Measurements from ENCODE around the gene N4BP2L2. TPM values are rescaled to one million over a fixed set of nuclear protein-coding genes. Genes with fewer than 3 reads are reported as not detected.
A peak's percentile ranks its signal among the peaks of the same experiment; 100 is the strongest.

The N4BP2L2 gene
- total and polyA plus RNA-seq, 2 of the 13 experiments (the other 11 are each of a cell fraction or from before 2014, with no cell fraction given), result 58.9 to 81.2 TPM

GRCh38 chr13:32454886-32455593 is 83.6 kb downstream of the N4BP2L2 start (continued):
- TF ChIP-seq ZXDC (CRISPR knock-in tag; IDR thresholded peaks at IDR 0.05) (no peak), UBTF (CRISPR knock-in tag; IDR thresholded peaks at IDR 0.05) (peak; percentile 28; the same call in 1 of the 2 replicates), TFDP2 (CRISPR knock-in tag; IDR thresholded peaks at IDR 0.05) (peak; percentile 73; the same call in 1 of the 2 replicates), ZNF333 (CRISPR knock-in tag; IDR thresholded peaks at IDR 0.05; ENCODE audit: borderline replicate concordance) (no peak), ZBTB38 (CRISPR knock-in tag; IDR thresholded peaks at IDR 0.05) (peak; percentile 92), ZNF782 (CRISPR knock-in tag; IDR thresholded peaks at IDR 0.05; ENCODE audit: borderline replicate concordance) (no peak), ZBTB20 (CRISPR knock-in tag; IDR thresholded peaks at IDR 0.05; ENCODE audit: borderline replicate concordance, low read depth) (0 out of 2 replicates have a peak, but pooled peaks have one; percentile 39), ZNF232 (CRISPR knock-in tag; IDR thresholded peaks at IDR 0.05; ENCODE audit: borderline replicate concordance) (peak; percentile 77; the same call in 1 of the 2 replicates), ZHX1 (CRISPR knock-in tag; IDR thresholded peaks at IDR 0.05; ENCODE audit: low read depth) (no peak), ZNF430 (CRISPR knock-in tag; IDR thresholded peaks at IDR 0.05) (peak; percentile 66; the same call in 1 of the 2 replicates), ZNF24 (IDR thresholded peaks at IDR 0.05) (no peak), MBNL3 (CRISPR knock-in tag; conservative IDR thresholded peaks at IDR 0.05) (no peak), TAF1 (CRISPR knock-in tag; IDR thresholded peaks at IDR 0.05) (peak; percentile 52), HOXA5 (CRISPR knock-in tag; IDR thresholded peaks at IDR 0.05) (no peak), ZNF160 (CRISPR knock-in tag; IDR thresholded peaks at IDR 0.05) (peak; percentile 38; the same call in 1 of the 2 replicates)
